Adrenal gland (tissue), 12 donors: ENCODE results near the gene RFC1. TPM values are rescaled to one million over a fixed set of nuclear protein-coding genes. Genes with fewer than 3 reads are reported as not detected.
"Not testable (repeated sequence)": the region's sequence is repeated elsewhere in the genome, so short reads cannot be mapped to it uniquely, and the experiment has no call there.

Source experiments
- DNase-seq, 7 donors: peaks; one replicate each; pipeline ENCODE4 v3.0.0-alpha.2; 2019 to 2020
- H3K27ac ChIP-seq, 5 donors: fragments of 200-600 bp; sonication (generic) in 4 of 5; 1 replicate in 3 of 5; 2 replicates in 2 of 5; pipeline versions ENCODE4 v1.5.1 to v1.8.0; 2016 to 2020; ENCODE audit warnings: mild to moderate bottlenecking in 1 of 5
- H3K27me3 ChIP-seq: fragments of 200-600 bp; 2 replicates; pipeline ENCODE4 v1.8.0; 2021
- H3K36me3 ChIP-seq, 2 donors: fragments of 200-600 bp; replicated peaks in 1 of 2; 1 replicate in 1 of 2; 2 replicates in 1 of 2; pipeline versions ENCODE4 v1.5.1 to v1.8.0; 2018 to 2022
- H3K4me1 ChIP-seq, 2 donors: fragments of 200-600 bp; replicated peaks in 1 of 2; 1 replicate in 1 of 2; 2 replicates in 1 of 2; pipeline versions ENCODE4 v1.5.1 to v1.8.0; 2018 to 2021
- H3K4me3 ChIP-seq, 4 donors: fragments of 200-600 bp; sonication (generic) in 3 of 4; one replicate each; pipeline ENCODE4 v1.5.1; 2016 to 2018
- H3K9me3 ChIP-seq, 3 donors: fragments of 200-600 bp; sonication (generic) in 1 of 3; replicated peaks in 1 of 3; 1 replicate in 2 of 3; 2 replicates in 1 of 3; pipeline versions ENCODE4 v1.5.1 to v1.8.0; 2016 to 2021
- POLR2A ChIP-seq, 2 donors: fragments of 450-650 bp; IDR thresholded peaks; one replicate each; pipeline ENCODE4 v1.6.1; 2017; ENCODE audit warnings: antibody characterized with exemption in 2 of 2, mild to moderate bottlenecking in 2 of 2, moderate library complexity in 1 of 2
- WGBS, 4 donors: extraction: QIAGEN DNeasy Blood & Tissue Kit in 2 of 4; methylation state at CpG; one replicate each; pipeline versions ENCODE4 v1.1.5 to v1.1.7; 2013 to 2017; 5-methylcytosine and 5-hydroxymethylcytosine counted together
- intact Hi-C, 2 donors: fragments of 100-400 bp; cut with DNase I; formaldehyde crosslinking; loops; one replicate each; pipeline versions ENCODE4 v1.14.1 to v1.15.0; 2022 to 2023
- polyA plus RNA-seq, 3 donors: library from polyadenylated mRNA; stranded (reverse); fragments of 200-250 nt in 2 of 3; fragments of 350-450 nt in 1 of 3; fragmentation: Illumina TruSeq in 1 of 3; extraction: RNeasy Lipid Tissue Mini Kit (QIAGEN cat#74804) in 1 of 3; gene quantifications; one replicate each; pipeline ENCODE4 v1.2.3, GENCODE V29; 2013 to 2014
- total RNA-seq, 9 donors: library from RNA; depleted of rRNA in 4 of 9; stranded (reverse); fragments of >200 nt in 4 of 9; fragments of 120-200 nt in 1 of 9; fragmentation: NEBNext Ultra II Directional in 1 of 9; extraction: Animal tissue kit (Norgen Biotek cat#: 25700) in 1 of 9; gene quantifications; one replicate each; pipeline versions ENCODE4 v1.1.0 to v1.2.4, GENCODE V29; 2013 to 2023
- TF ChIP-seq, protein P1 (sequence below), 6 experiments: fragments of 450-650 bp in 4 of 6; fragments of 200-600 bp in 2 of 6; sonication (generic) in 1 of 6; IDR thresholded peaks; 1 replicate in 5 of 6; 2 replicates in 1 of 6; pipeline versions ENCODE4 v1.5.1 to v1.8.0; 2016 to 2021; ENCODE audit warnings: antibody characterized with exemption in 6 of 6, mild to moderate bottlenecking in 2 of 6, moderate library complexity in 1 of 6
- donor health status: healthy with polysubstance abuse.
- donor health status: Bipolar disorder and iron deficiency.
- donor health status: DM: yes; HTN: yes; CAD: no.
- donor health status: DM: no; HTN: no; CAD: no.
- donor health status: DM: no; HTN: no; CAD: no.
- donor health status: DM: yes; HTN: yes; CAD: no.

Gene RFC1
- total and polyA plus RNA-seq, 12 donors = 13.0 to 137 (median 52.6) TPM

DNA sequence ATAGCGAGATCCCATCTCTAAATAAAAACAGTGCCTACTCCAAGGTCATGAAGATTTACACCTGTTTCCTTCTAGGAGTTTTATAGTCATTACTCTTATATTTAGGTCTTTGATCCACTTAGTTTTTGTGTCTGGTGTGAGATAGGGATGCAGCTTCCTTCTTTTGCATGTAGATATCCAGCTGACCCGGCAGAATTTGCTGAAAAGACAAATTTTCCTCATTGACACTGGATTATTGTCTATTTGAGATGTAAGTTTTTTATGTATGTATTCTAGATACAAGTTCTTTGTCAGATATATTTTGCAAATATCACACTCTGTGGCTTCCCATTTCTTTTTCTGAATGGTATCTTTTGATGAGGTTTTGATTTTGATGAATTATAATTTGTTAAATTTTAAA is 85.4 kb downstream of the RFC1 start:
- TF ChIP-seq, protein P1, sequence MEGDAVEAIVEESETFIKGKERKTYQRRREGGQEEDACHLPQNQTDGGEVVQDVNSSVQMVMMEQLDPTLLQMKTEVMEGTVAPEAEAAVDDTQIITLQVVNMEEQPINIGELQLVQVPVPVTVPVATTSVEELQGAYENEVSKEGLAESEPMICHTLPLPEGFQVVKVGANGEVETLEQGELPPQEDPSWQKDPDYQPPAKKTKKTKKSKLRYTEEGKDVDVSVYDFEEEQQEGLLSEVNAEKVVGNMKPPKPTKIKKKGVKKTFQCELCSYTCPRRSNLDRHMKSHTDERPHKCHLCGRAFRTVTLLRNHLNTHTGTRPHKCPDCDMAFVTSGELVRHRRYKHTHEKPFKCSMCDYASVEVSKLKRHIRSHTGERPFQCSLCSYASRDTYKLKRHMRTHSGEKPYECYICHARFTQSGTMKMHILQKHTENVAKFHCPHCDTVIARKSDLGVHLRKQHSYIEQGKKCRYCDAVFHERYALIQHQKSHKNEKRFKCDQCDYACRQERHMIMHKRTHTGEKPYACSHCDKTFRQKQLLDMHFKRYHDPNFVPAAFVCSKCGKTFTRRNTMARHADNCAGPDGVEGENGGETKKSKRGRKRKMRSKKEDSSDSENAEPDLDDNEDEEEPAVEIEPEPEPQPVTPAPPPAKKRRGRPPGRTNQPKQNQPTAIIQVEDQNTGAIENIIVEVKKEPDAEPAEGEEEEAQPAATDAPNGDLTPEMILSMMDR (IDR thresholded peaks at IDR 0.05) = no peak
- TF ChIP-seq POLR2A (IDR thresholded peaks at IDR 0.05) = no peak
- WGBS, 4 donors = 94 to 98% (median 96%) methylated on average over 2 of the region's 2 CpGs
- H3K36me3 ChIP-seq = peaks cover 0 to 18% of the 10 kb centered on the region in 2 donors
- H3K4me3 ChIP-seq = no peak overlapping the region
- no peak for DNase-seq
- H3K9me3 ChIP-seq = no peaks in the 10 kb centered on the region
- no peaks in the 10 kb centered on the region for H3K27me3 ChIP-seq
- H3K27ac ChIP-seq = no peak overlapping the region
- intact Hi-C loops = no loop called here
- H3K4me1 ChIP-seq = no peaks in the 10 kb centered on the region

GRCh38 chr4:39279416-39279815 is 86.7 kb downstream of the RFC1 start:
- Histone ChIP-seq H3K27ac (no peak overlapping the region), H3K9me3 (no peaks in the 10 kb centered on the region), H3K27me3 (no peaks in the 10 kb centered on the region), H3K4me3 (no peak overlapping the region), H3K36me3 (peaks cover 0 to 28% of the 10 kb centered on the region in 2 donors), H3K4me1 (no peaks in the 10 kb centered on the region)
- intact Hi-C loops = no loop called here
- DNase-seq = no peak
- TF ChIP-seq POLR2A (IDR thresholded peaks at IDR 0.05) = no peak
- TF ChIP-seq, protein P1 (IDR thresholded peaks at IDR 0.05) = no peak
- WGBS, 4 donors = 88 to 93% (median 90%) methylated on average over 5 of the region's 5 CpGs

DNA sequence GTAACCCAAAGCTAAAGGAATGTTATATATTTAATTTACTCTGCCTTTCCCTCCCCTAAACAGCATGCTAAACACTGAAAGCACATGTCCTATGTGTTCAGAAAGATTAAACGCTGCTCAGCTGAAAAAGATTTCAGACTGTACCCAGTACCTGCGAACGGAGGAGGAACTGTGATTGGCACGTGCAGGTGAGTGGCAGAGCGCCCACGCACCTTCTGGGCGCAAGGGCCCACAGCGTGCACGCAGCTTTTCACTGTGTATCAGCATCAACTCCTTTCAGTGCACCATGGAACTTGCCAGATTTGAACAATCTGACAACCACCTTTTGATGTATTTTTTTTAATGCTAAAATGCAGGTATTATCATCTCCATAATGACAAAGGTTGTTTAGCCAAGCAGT is 87.7 kb downstream of the RFC1 start:
- TF ChIP-seq, protein P1 (IDR thresholded peaks at IDR 0.05) = no peak
- TF ChIP-seq POLR2A (IDR thresholded peaks at IDR 0.05) = no peak

DNA sequence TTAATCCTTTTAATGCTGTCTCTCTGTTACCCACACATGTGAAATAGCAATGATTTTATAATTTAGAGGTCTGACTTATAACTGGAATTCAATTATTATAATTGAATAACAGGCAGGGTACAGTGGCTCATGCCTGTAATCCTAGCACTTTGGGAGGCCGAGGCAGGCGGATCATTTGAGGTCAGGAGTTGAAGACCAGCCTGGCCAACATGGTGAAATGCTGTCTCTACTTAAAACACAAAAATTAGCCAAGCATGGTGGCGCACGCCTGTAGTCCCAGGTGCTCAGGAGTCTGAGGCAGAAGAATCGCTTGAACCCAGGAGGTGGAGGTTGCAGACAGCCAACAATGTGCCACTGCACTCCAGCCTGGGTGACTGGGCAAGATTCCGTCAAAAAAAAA is 88.5 kb downstream of the RFC1 start:
- H3K27me3 ChIP-seq, H3K27ac ChIP-seq, intact Hi-C loops, H3K9me3 ChIP-seq, H3K4me1 ChIP-seq, H3K4me3 ChIP-seq: not testable (repeated sequence)
- DNase-seq = peak in 1 of 7 donors; percentile 60
- H3K36me3 ChIP-seq = peaks cover 0 to 40% of the 10 kb centered on the region in 2 donors
- 84 to 89% (median 87%) methylated on average over 6 of the region's 6 CpGs for WGBS, 4 donors

More for the DNA sequence above, 87.7 kb downstream of the RFC1 start:
- Histone ChIP-seq H3K27ac (no peak overlapping the region), H3K4me1 (no peaks in the 10 kb centered on the region), H3K9me3 (no peaks in the 10 kb centered on the region), H3K36me3 (peaks cover 0 to 34% of the 10 kb centered on the region in 2 donors), H3K27me3 (no peaks in the 10 kb centered on the region), H3K4me3 (no peak overlapping the region)
- intact Hi-C loops = no loop called here
- WGBS, 4 donors = 92 to 97% (median 94%) methylated on average over 9 of the region's 9 CpGs
- no peak for DNase-seq

DNA sequence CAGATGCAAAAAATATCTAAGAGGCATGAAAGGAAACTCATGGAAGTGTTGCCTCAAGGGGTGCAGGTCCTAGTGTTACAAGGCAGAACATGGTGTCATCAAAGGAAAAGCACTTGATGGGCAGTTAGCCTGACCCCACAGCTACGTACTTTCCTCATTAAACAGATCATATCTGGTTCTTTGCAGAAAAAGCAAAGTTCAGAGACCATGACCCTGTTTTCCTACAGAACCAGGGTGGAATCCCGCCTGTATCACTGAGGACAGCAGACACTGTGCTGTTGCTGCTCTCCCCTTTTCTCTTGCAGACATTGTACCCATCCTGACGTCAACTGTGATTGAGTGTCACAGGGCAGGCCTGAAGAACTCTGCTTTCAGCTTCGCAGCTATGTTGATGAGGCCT is 91.7 kb downstream of the RFC1 start:
- WGBS, 4 donors = 90 to 97% (median 93%) methylated on average over 4 of the region's 4 CpGs
- Histone ChIP-seq H3K27ac (no peak overlapping the region), H3K36me3 (peaks cover 0 to 49% of the 10 kb centered on the region in 2 donors), H3K4me1 (no peaks in the 10 kb centered on the region), H3K9me3 (no peaks in the 10 kb centered on the region), H3K4me3 (no peak overlapping the region), H3K27me3 (no peaks in the 10 kb centered on the region)
- no peak for DNase-seq
- TF ChIP-seq POLR2A (IDR thresholded peaks at IDR 0.05) = no peak
- TF ChIP-seq, protein P1 (IDR thresholded peaks at IDR 0.05) = no peak
- intact Hi-C loops = no loop called here
